Thyroid gland (tissue), 4 donors: ENCODE data around the gene STAB1.

Source experiments
- CTCF ChIP-seq, 6 experiments: fragments of 200-600 bp in 3 of 6; fragments of 450-650 bp in 3 of 6; sonication (generic) in 3 of 6; IDR thresholded peaks; one replicate each; pipeline ENCODE4 v1.5.1; 2016 to 2019; ENCODE audit warnings: antibody characterized with exemption in 6 of 6, mild to moderate bottlenecking in 2 of 6, inconsistent platforms in 1 of 6, moderate library complexity in 1 of 6
- POLR2A ChIP-seq, 2 donors: fragments of 450-650 bp; IDR thresholded peaks; one replicate each; pipeline ENCODE4 v1.6.1; 2017; ENCODE audit warnings: antibody characterized with exemption in 2 of 2, mild to moderate bottlenecking in 2 of 2, moderate library complexity in 1 of 2

GRCh38 chr3:52453496-52454249, 41.5 kb upstream of the STAB1 start, which contains the start of gene TNNC1:
- no peak for TF ChIP-seq CTCF (IDR thresholded peaks at IDR 0.05)
- peak in 1 of 2 donors; percentile 56 for TF ChIP-seq POLR2A (IDR thresholded peaks at IDR 0.05)
